ENCODE results near the gene DAZAP2.

- TF ChIP-seq, protein P1, sequence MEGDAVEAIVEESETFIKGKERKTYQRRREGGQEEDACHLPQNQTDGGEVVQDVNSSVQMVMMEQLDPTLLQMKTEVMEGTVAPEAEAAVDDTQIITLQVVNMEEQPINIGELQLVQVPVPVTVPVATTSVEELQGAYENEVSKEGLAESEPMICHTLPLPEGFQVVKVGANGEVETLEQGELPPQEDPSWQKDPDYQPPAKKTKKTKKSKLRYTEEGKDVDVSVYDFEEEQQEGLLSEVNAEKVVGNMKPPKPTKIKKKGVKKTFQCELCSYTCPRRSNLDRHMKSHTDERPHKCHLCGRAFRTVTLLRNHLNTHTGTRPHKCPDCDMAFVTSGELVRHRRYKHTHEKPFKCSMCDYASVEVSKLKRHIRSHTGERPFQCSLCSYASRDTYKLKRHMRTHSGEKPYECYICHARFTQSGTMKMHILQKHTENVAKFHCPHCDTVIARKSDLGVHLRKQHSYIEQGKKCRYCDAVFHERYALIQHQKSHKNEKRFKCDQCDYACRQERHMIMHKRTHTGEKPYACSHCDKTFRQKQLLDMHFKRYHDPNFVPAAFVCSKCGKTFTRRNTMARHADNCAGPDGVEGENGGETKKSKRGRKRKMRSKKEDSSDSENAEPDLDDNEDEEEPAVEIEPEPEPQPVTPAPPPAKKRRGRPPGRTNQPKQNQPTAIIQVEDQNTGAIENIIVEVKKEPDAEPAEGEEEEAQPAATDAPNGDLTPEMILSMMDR (IDR thresholded peaks at IDR 0.05; ENCODE audit: insufficient read depth, low read length) = no peak
- TF ChIP-seq SPI1 (IDR thresholded peaks at IDR 0.05; ENCODE audit: borderline replicate concordance, low read depth) (no peak), POLR2AphosphoS5 (IDR thresholded peaks at IDR 0.05; ENCODE audit: low read depth) (no peak)
Measured at GRCh38 chr12:51198568-51199365, 39.9 kb upstream of the DAZAP2 start.

Measured in HL-60 (cell line).